H1 (cell line): ENCODE results near the gene IMPDH1. TPM values are rescaled to one million over a fixed set of nuclear protein-coding genes. Genes with fewer than 3 reads are reported as not detected.

Experiments
- CTCF ChIA-PET: fragments of 300-600 bp; sonication (Branson Sonifier 250); formaldehyde crosslinking; loops from one replicate; lab custom pipeline; 2021; ENCODE audit not compliant: partially characterized antibody; lab: Charles Lee
- POLR2A ChIA-PET: fragments of 300-600 bp; sonication (Branson Sonifier 250); formaldehyde crosslinking; loops from one replicate; lab custom pipeline; 2021; ENCODE audit warnings: inconsistent platforms; ENCODE audit not compliant: partially characterized antibody; lab: Charles Lee
- DNase-seq, 2 experiments: peaks; one replicate each; pipeline versions ENCODE4 v3.0.0 to v3.0.0-alpha.2; 2010 to 2022; ENCODE audit warnings: low spot score in 2 of 2, low read depth in 1 of 2, mixed read lengths in 1 of 2
- FAIRE-seq: peaks from 2 replicates; lab custom pipeline; 2011; peaks lifted over from hg19 to GRCh38; lab: Jason Lieb, UNC
- H2AFZ ChIP-seq: 2 replicates; pipeline ENCODE4 v1.8.1; 2012; ENCODE audit warnings: low read length, inconsistent platforms
- H2AK5ac ChIP-seq: 2 replicates; pipeline ENCODE4 v1.6.1; 2013; ENCODE audit warnings: low read depth, low read length
- H2BK120ac ChIP-seq: replicated peaks from 2 replicates; pipeline ENCODE3; 2013; ENCODE audit warnings: low read depth, low read length, inconsistent platforms
- H2BK12ac ChIP-seq: 2 replicates; pipeline ENCODE4 v1.6.1; 2013; ENCODE audit warnings: low read depth, low read length
- H2BK15ac ChIP-seq: 2 replicates; pipeline ENCODE4 v1.6.1; 2013; ENCODE audit warnings: low read length
- H2BK20ac ChIP-seq: 2 replicates; pipeline ENCODE4 v1.6.1; 2013; ENCODE audit warnings: low read length
- H2BK5ac ChIP-seq: 2 replicates; pipeline ENCODE4 v1.6.1; 2013; ENCODE audit warnings: low read depth, low read length
- H3K14ac ChIP-seq: 2 replicates; pipeline ENCODE4 v1.6.1; 2013; ENCODE audit warnings: inconsistent platforms; ENCODE audit not compliant: insufficient read length
- H3K18ac ChIP-seq: 2 replicates; pipeline ENCODE4 v1.6.1; 2013; ENCODE audit warnings: low read length; ENCODE audit errors: extremely low read depth
- H3K23ac ChIP-seq: 2 replicates; pipeline ENCODE4 v1.6.1; 2013; ENCODE audit warnings: inconsistent platforms; ENCODE audit not compliant: insufficient read length
- H3K23me2 ChIP-seq: 2 replicates; pipeline ENCODE4 v1.6.1; 2013; ENCODE audit warnings: low read depth, low read length
- H3K27ac ChIP-seq: 2 replicates; pipeline ENCODE4 v1.6.1; 2011; ENCODE audit warnings: low read depth, low read length, inconsistent platforms
- H3K27me3 ChIP-seq, 4 experiments: replicated peaks in 1 of 4; 1 replicate in 1 of 4; 2 replicates in 3 of 4; pipeline versions ENCODE4 v1.6.1 to v1.8.1; 2011 to 2013; ENCODE audit warnings: low read length in 3 of 4, mild to moderate bottlenecking in 3 of 4, inconsistent platforms in 2 of 4, mixed read lengths in 2 of 4, moderate library complexity in 1 of 4; ENCODE audit not compliant: control insufficient read depth in 3 of 4, insufficient read depth in 3 of 4; ENCODE audit errors: extremely low read depth in 1 of 4
- H3K36me3 ChIP-seq, 4 experiments: 2 replicates each; pipeline versions ENCODE4 v1.6.1 to v1.8.1; 2011 to 2013; ENCODE audit warnings: mild to moderate bottlenecking in 4 of 4, low read length in 3 of 4, moderate library complexity in 2 of 4, control low read depth in 1 of 4, inconsistent platforms in 1 of 4; ENCODE audit not compliant: insufficient read depth in 4 of 4, control insufficient read depth in 2 of 4
- H3K4ac ChIP-seq: replicated peaks from 2 replicates; pipeline ENCODE3; 2013; ENCODE audit warnings: low read length, low read depth, mixed read lengths, inconsistent platforms; ENCODE audit not compliant: insufficient read length
- H3K4me1 ChIP-seq, 4 experiments: replicated peaks in 1 of 4; 1 replicate in 1 of 4; 2 replicates in 3 of 4; pipeline versions ENCODE4 v1.6.1 to v1.8.1; 2011 to 2013; ENCODE audit warnings: low read length in 3 of 4, inconsistent platforms in 2 of 4, mixed read lengths in 1 of 4; ENCODE audit not compliant: insufficient read depth in 4 of 4, control insufficient read depth in 3 of 4
- H3K4me2 ChIP-seq, 2 experiments: 2 replicates each; pipeline versions ENCODE4 v1.6.1 to v1.8.1; 2011 to 2013; ENCODE audit warnings: low read depth in 2 of 2, low read length in 2 of 2, control low read depth in 1 of 2, inconsistent platforms in 1 of 2, mild to moderate bottlenecking in 1 of 2; ENCODE audit not compliant: insufficient read depth in 1 of 2
- H3K4me3 ChIP-seq, 4 experiments: fragments of 200-600, 300-600 bp in 1 of 4; sonication (generic), shearing (Covaris generic), sonication (Bioruptor Twin) in 1 of 4; 2 replicates each; pipeline versions ENCODE4 v1.5.1 to v1.8.1; 2011 to 2016; ENCODE audit warnings: low read length in 4 of 4, low read depth in 3 of 4, control low read depth in 2 of 4, inconsistent platforms in 2 of 4, mild to moderate bottlenecking in 2 of 4, mixed read lengths in 1 of 4, moderate library complexity in 1 of 4; ENCODE audit not compliant: insufficient read depth in 2 of 4; ENCODE audit errors: extremely low read depth in 1 of 4
- H3K56ac ChIP-seq: replicated peaks from 2 replicates; pipeline ENCODE3; 2013; ENCODE audit warnings: low read depth, mild to moderate bottlenecking, mixed read lengths, low read length, inconsistent platforms; ENCODE audit not compliant: insufficient read length
- H3K79me1 ChIP-seq: 2 replicates; pipeline ENCODE4 v1.6.1; 2013; ENCODE audit warnings: low read depth, low read length, control low read depth
- H3K79me2 ChIP-seq, 2 experiments: 2 replicates each; pipeline versions ENCODE4 v1.6.1 to v1.8.1; 2012 to 2013; ENCODE audit warnings: low read length in 2 of 2, mild to moderate bottlenecking in 2 of 2, inconsistent platforms in 1 of 2; ENCODE audit not compliant: insufficient read depth in 2 of 2, control insufficient read depth in 1 of 2
- H3K9ac ChIP-seq, 4 experiments: replicated peaks in 1 of 4; 1 replicate in 1 of 4; 2 replicates in 3 of 4; pipeline versions ENCODE4 v1.6.1 to v1.8.1; 2011 to 2013; ENCODE audit warnings: low read depth in 3 of 4, low read length in 3 of 4, control low read depth in 2 of 4, mild to moderate bottlenecking in 2 of 4, moderate library complexity in 2 of 4, inconsistent platforms in 1 of 4; ENCODE audit errors: extremely low read depth in 1 of 4
- H3K9me3 ChIP-seq, 2 experiments: 2 replicates each; pipeline versions ENCODE4 v1.6.1 to v1.8.1; 2012 to 2013; ENCODE audit warnings: mild to moderate bottlenecking in 2 of 2, moderate library complexity in 2 of 2, control low read depth in 1 of 2, inconsistent platforms in 1 of 2, low read depth in 1 of 2, low read length in 1 of 2, mixed read lengths in 1 of 2; ENCODE audit not compliant: insufficient read depth in 2 of 2
- H4K20me1 ChIP-seq, 2 experiments: replicated peaks in 1 of 2; 2 replicates each; pipeline versions ENCODE3 to v1.8.1; 2011 to 2013; ENCODE audit warnings: inconsistent platforms in 2 of 2, low read length in 2 of 2, mild to moderate bottlenecking in 1 of 2; ENCODE audit not compliant: insufficient read depth in 2 of 2, control insufficient read depth in 1 of 2
- H4K5ac ChIP-seq: 2 replicates; pipeline ENCODE4 v1.6.1; 2013; ENCODE audit warnings: low read length, low read depth, mixed read lengths, inconsistent platforms; ENCODE audit not compliant: insufficient read length
- H4K8ac ChIP-seq: 2 replicates; pipeline ENCODE4 v1.8.0; 2013; ENCODE audit warnings: mild to moderate bottlenecking, moderate library complexity, low read length, inconsistent platforms; ENCODE audit not compliant: insufficient read depth; ENCODE audit errors: extremely low read depth
- H4K91ac ChIP-seq: replicated peaks from 2 replicates; pipeline ENCODE3; 2013; ENCODE audit warnings: low read length, mixed read lengths, inconsistent platforms; ENCODE audit not compliant: insufficient read length
- CBX8 ChIP-seq: fragments of 300-800, 300-1000 bp; sonication (generic); IDR thresholded peaks from 2 replicates; pipeline ENCODE4 v1.7.1; 2016; ENCODE audit warnings: low read depth, low read length, borderline replicate concordance
- EZH2 ChIP-seq: fragments of 200-600 bp; sonication (generic); IDR thresholded peaks from 2 replicates; pipeline ENCODE4 v1.7.1; 2012; ENCODE audit warnings: low read depth, mild to moderate bottlenecking, moderate library complexity, low read length, inconsistent platforms; ENCODE audit not compliant: severe bottlenecking
- RBBP5 ChIP-seq: IDR thresholded peaks from 2 replicates; pipeline ENCODE4 v1.7.1; 2012; ENCODE audit warnings: low read depth, mild to moderate bottlenecking, inconsistent platforms, low read length, moderate library complexity, borderline replicate concordance
- SIX5 ChIP-seq: IDR thresholded peaks from 2 replicates; pipeline ENCODE4 v1.6.1; 2011; ENCODE audit warnings: mild to moderate bottlenecking, low read depth, low read length
- TAF1 ChIP-seq: IDR thresholded peaks from 2 replicates; pipeline ENCODE4 v1.6.1; 2011; ENCODE audit warnings: mild to moderate bottlenecking, low read depth, low read length
- ZNF274 ChIP-seq: IDR thresholded peaks from 2 replicates; pipeline ENCODE4 v1.7.0; 2012; ENCODE audit warnings: low read length, borderline replicate concordance; ENCODE audit errors: extremely low read depth
- WGBS, 2 experiments: shearing (Covaris generic) in 1 of 2; methylation state at CpG; one replicate each; pipeline versions ENCODE4 v1.1.6 to v1.1.7; 2013 to 2015; ENCODE audit warnings: low lambda C conversion rate in 2 of 2, mixed read lengths in 2 of 2, inconsistent platforms in 1 of 2, low coverage in 1 of 2, missing lambda C conversion rate in 1 of 2; ENCODE audit not compliant: insufficient replicate concordance in 2 of 2, insufficient coverage in 1 of 2, insufficient read length in 1 of 2; ENCODE audit errors: extremely low coverage in 1 of 2, missing lambda C conversion rate in 1 of 2; 5-methylcytosine and 5-hydroxymethylcytosine counted together
- polyA plus RNA-seq, 7 experiments: library from polyadenylated mRNA; depleted of rRNA in 3 of 7; stranded (reverse) in 5 of 7; unstranded in 2 of 7; fragments of >200 nt in 5 of 7; fragments of 200-250 nt in 2 of 7; gene quantifications; 1 replicate in 5 of 7; 2 replicates in 1 of 7; 4 replicates in 1 of 7; pipeline versions ENCODE4 v1.2.1 to v1.2.3, GENCODE V29; 2011 to 2013; ENCODE audit warnings: missing spikeins in 2 of 7, mixed read lengths in 2 of 7
- total RNA-seq: library from RNA; stranded (reverse); fragmentation: NEBNext Ultra II Directional; extraction: Animal tissue kit (Norgen Biotek cat#: 25700); gene quantifications from 2 replicates; pipeline ENCODE4 v1.2.1, GENCODE V29; 2021

IMPDH1 gene
- total and polyA plus RNA-seq, 2 of the 8 experiments (the other 6 are each of a cell fraction or from before 2014, with no cell fraction given): 45.8 TPM

DNA sequence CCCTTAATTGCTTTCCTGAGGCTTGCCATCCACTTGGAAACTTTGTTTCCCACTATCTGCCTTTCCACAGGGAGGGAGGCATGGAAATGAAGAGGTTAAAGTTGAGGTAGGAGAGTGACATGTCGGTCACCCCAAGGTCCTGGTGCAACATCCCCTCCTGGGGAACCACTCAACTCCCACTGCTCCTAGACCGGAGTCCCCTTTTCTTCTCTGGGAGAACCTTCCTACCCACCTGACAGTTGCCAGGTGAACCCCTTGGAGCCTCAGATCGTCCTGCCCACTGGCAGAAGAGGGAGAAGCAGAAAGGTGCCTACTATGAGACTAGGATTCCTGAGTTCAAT is 21.7 kb downstream of the IMPDH1 start:
- ChIA-PET CTCF (interaction anchor here (0.7 to 19.2 kb wide), 18 partner anchors 8 to 87 kb away, joined by 3 to 345 read pairs (median 8); partner anchors contain the start of genes IMPDH1, METTL2B, PRRT4 and RBM28), POLR2A (interaction anchor here (0.8 to 2.1 kb wide), 6 partner anchors 10 to 44 kb away, joined by 3 to 11 read pairs (median 4); partner anchors contain the start of gene RBM28)
- no peaks in the 10 kb centered on the region for H3K9me3 ChIP-seq
- H4K20me1 ChIP-seq: no peaks in the 10 kb centered on the region
- no peak for TF ChIP-seq RBBP5
- no peak for TF ChIP-seq CBX8
- TF ChIP-seq TAF1: no peak
- no peak for TF ChIP-seq ZNF274
- no peak for TF ChIP-seq EZH2
- no peak for TF ChIP-seq SIX5
- no peak overlapping the region for H2BK5ac ChIP-seq
- 56% methylated on average over 3 of the region's 3 CpGs; no CpG with 5 or more reads in 1 of the 2 experiments for WGBS, 2 experiments
- no peak overlapping the region for H2BK20ac ChIP-seq
- H3K23ac ChIP-seq: no peak overlapping the region
- FAIRE-seq: no peak
- no peak for DNase-seq
- peaks cover 0 to 11% (median 9%) of the 10 kb centered on the region in 4 experiments; a peak in 6 of 7 replicates for H3K4me1 ChIP-seq
- no peak overlapping the region for H3K4ac ChIP-seq
- H2BK15ac ChIP-seq: no peak overlapping the region
- peak overlapping the region; percentile 22; the same call in 1 of the 2 replicates for H2BK12ac ChIP-seq
- no peaks in the 10 kb centered on the region; the same call in 1 of the 2 replicates for H3K23me2 ChIP-seq
- H3K4me2 ChIP-seq: no peak overlapping the region
- no peaks in the 10 kb centered on the region for H3K79me1 ChIP-seq
- no peak overlapping the region for H3K18ac ChIP-seq
- H3K4me3 ChIP-seq: no peak overlapping the region
- no peaks in the 10 kb centered on the region for H3K36me3 ChIP-seq
- no peaks in the 10 kb centered on the region for H3K79me2 ChIP-seq
- no peak overlapping the region for H2AK5ac ChIP-seq
- no peak overlapping the region for H3K27ac ChIP-seq
- H3K14ac ChIP-seq: no peak overlapping the region
- no peak overlapping the region for H2BK120ac ChIP-seq
- no peak overlapping the region for H4K5ac ChIP-seq
- H4K8ac ChIP-seq: no peak overlapping the region
- H2AFZ ChIP-seq: 0 out of 2 replicates have a peak overlapping the region, but pooled peaks have one; percentile 46
- peaks cover 0 to 6% (median 0%) of the 10 kb centered on the region in 4 experiments; a peak in 2 of 7 replicates for H3K27me3 ChIP-seq
- no peak overlapping the region for H3K9ac ChIP-seq
- H4K91ac ChIP-seq: no peak overlapping the region
- H3K56ac ChIP-seq: no peak overlapping the region
